Measurements from ENCODE around the gene SMG6.
A peak's percentile ranks its signal among the peaks of the same experiment; 100 is the strongest.
"Not testable (repeated sequence)": the region's sequence is repeated elsewhere in the genome, so short reads cannot be mapped to it uniquely, and the experiment has no call there.

SMG6 gene

GRCh38 chr17:2174468-2175293 is 128.9 kb downstream of the SMG6 start:
- no peak for DNase-seq

- no peak for DNase-seq
Observed at GRCh38 chr17:2174014-2174413, 129.6 kb downstream of the SMG6 start.

- DNase-seq: no peak
Observed at GRCh38 chr17:2172999-2173398, 130.6 kb downstream of the SMG6 start.

GRCh38 chr17:2172077-2172851 is 131.3 kb downstream of the SMG6 start:
- no peak for DNase-seq

GRCh38 chr17:2171702-2172076 is 131.9 kb downstream of the SMG6 start:
- DNase-seq: no peak

- peak; percentile 23 for DNase-seq
Observed at GRCh38 chr17:2170023-2170422, 133.6 kb downstream of the SMG6 start.

GRCh38 chr17:2165723-2166122 is 137.9 kb downstream of the SMG6 start:
- DNase-seq: not testable (repeated sequence)

- DNase-seq: no peak
Observed at GRCh38 chr17:2158396-2158780, 145.2 kb downstream of the SMG6 start.

GRCh38 chr17:2157675-2158395 is 145.8 kb downstream of the SMG6 start:
- DNase-seq: no peak

- no peak for DNase-seq
Observed at GRCh38 chr17:2157081-2157480, 146.5 kb downstream of the SMG6 start.

GRCh38 chr17:2156666-2157065 is 146.9 kb downstream of the SMG6 start:
- no peak for DNase-seq

GRCh38 chr17:2155573-2155972 is 148.0 kb downstream of the SMG6 start:
- no peak for DNase-seq

GRCh38 chr17:2151358-2152033 is 152.1 kb downstream of the SMG6 start:
- no peak for DNase-seq

GRCh38 chr17:2150806-2151205 is 152.8 kb downstream of the SMG6 start:
- no peak for DNase-seq

GRCh38 chr17:2149934-2150333 is 153.7 kb downstream of the SMG6 start:
- DNase-seq: no peak

- no peak for DNase-seq
Observed at GRCh38 chr17:2146132-2146871, 157.3 kb downstream of the SMG6 start.

GRCh38 chr17:2144701-2145100 is 158.9 kb downstream of the SMG6 start:
- DNase-seq: no peak

GRCh38 chr17:2143332-2143731 is 160.3 kb downstream of the SMG6 start:
- DNase-seq: no peak

- DNase-seq: not testable (repeated sequence)
Observed at GRCh38 chr17:2142682-2143081, 160.9 kb downstream of the SMG6 start.

- no peak for DNase-seq
Observed at GRCh38 chr17:2140683-2141082, 162.9 kb downstream of the SMG6 start.

- DNase-seq: no peak
Observed at GRCh38 chr17:2138761-2139160, 164.8 kb downstream of the SMG6 start.

- DNase-seq: no peak
Observed at GRCh38 chr17:2138318-2138717, 165.3 kb downstream of the SMG6 start.

Measured in activated T-cell treated with anti-CD3 and anti-CD28 coated beads, Interleukin-2, amount 50 U/mL, for 1 hour (primary cell).